Measurements from ENCODE around the gene SLC1A4.
A peak's percentile ranks its signal among the peaks of the same experiment; 100 is the strongest.
"Not testable (repeated sequence)": the region's sequence is repeated elsewhere in the genome, so short reads cannot be mapped to it uniquely, and the experiment has no call there.

SLC1A4 gene

GRCh38 chr2:64963719-64964118 lies 25.5 kb upstream of the SLC1A4 start:
- DNase-seq (ENCODE audit: low read depth in 2 of 2), result no peak

GRCh38 chr2:64966017-64966416 lies 23.2 kb upstream of the SLC1A4 start:
- no peak for DNase-seq (ENCODE audit: low read depth in 2 of 2)

- DNase-seq (ENCODE audit: low read depth in 2 of 2), result no peak
Measured at GRCh38 chr2:64966839-64967238, 22.4 kb upstream of the SLC1A4 start.

- DNase-seq (ENCODE audit: low read depth in 2 of 2), result no peak
Measured at GRCh38 chr2:64967601-64968000, 21.6 kb upstream of the SLC1A4 start.

GRCh38 chr2:64969086-64969485 lies 20.1 kb upstream of the SLC1A4 start:
- not testable (repeated sequence) for DNase-seq (ENCODE audit: low read depth in 2 of 2)

- no peak for DNase-seq (ENCODE audit: low read depth in 2 of 2)
Measured at GRCh38 chr2:64970495-64970894, 18.7 kb upstream of the SLC1A4 start.

GRCh38 chr2:64972426-64972825 lies 16.8 kb upstream of the SLC1A4 start:
- DNase-seq (ENCODE audit: low read depth in 2 of 2), result no peak

GRCh38 chr2:64972876-64973275 lies 16.3 kb upstream of the SLC1A4 start:
- DNase-seq (ENCODE audit: low read depth in 2 of 2), result no peak

GRCh38 chr2:64975232-64975821 lies 13.9 kb upstream of the SLC1A4 start:
- no peak for DNase-seq (ENCODE audit: low read depth in 2 of 2)

GRCh38 chr2:64976276-64976675 lies 12.9 kb upstream of the SLC1A4 start:
- DNase-seq (ENCODE audit: low read depth in 2 of 2), result no peak

GRCh38 chr2:64978514-64979268 lies 10.5 kb upstream of the SLC1A4 start:
- no peak for DNase-seq (ENCODE audit: low read depth in 2 of 2)

- no peak for DNase-seq (ENCODE audit: low read depth in 2 of 2)
Measured at GRCh38 chr2:64979744-64980143, 9.5 kb upstream of the SLC1A4 start.

GRCh38 chr2:64980183-64980582 lies 9.0 kb upstream of the SLC1A4 start:
- DNase-seq (ENCODE audit: low read depth in 2 of 2), result no peak

- no peak for DNase-seq (ENCODE audit: low read depth in 2 of 2)
Measured at GRCh38 chr2:64982311-64982857, 6.8 kb upstream of the SLC1A4 start.

GRCh38 chr2:64982932-64983331 lies 6.3 kb upstream of the SLC1A4 start:
- no peak for DNase-seq (ENCODE audit: low read depth in 2 of 2)

GRCh38 chr2:64985447-64985846 lies 3.8 kb upstream of the SLC1A4 start:
- DNase-seq (ENCODE audit: low read depth in 2 of 2), result no peak

GRCh38 chr2:64987001-64987955 lies 1.9 kb upstream of the SLC1A4 start:
- no peak for DNase-seq (ENCODE audit: low read depth in 2 of 2)

- no peak for DNase-seq (ENCODE audit: low read depth in 2 of 2)
Measured at GRCh38 chr2:64987956-64988419, 1.2 kb upstream of the SLC1A4 start.

GRCh38 chr2:64988420-64989125 lies 626 bp upstream of the SLC1A4 start:
- peak in 1 of 2 donors; percentile 18 for DNase-seq (ENCODE audit: low read depth in 2 of 2)

- DNase-seq (ENCODE audit: low read depth in 2 of 2), result no peak
Measured at GRCh38 chr2:64989982-64990614, 899 bp downstream of the SLC1A4 start.

- no peak for DNase-seq (ENCODE audit: low read depth in 2 of 2)
Measured at GRCh38 chr2:64990876-64991275, 1.7 kb downstream of the SLC1A4 start.

Data from stimulated activated CD8-positive, alpha-beta memory T cell treated with anti-CD3 and anti-CD28 coated beads, Interleukin-15, amount 100 ng/mL, for 4 hours (primary cell).